GM23338 (cell line): ENCODE data around the gene SP2. TPM values are rescaled to one million over a fixed set of nuclear protein-coding genes. Genes with fewer than 3 reads are reported as not detected.

ENCODE experiments used
- ATAC-seq: fragments of 200-7000 bp; cut with Tn5 transposase; 3 replicates; pipeline ENCODE4 v1.9.1; 2020
- DNase-seq: peaks from one replicate; pipeline ENCODE4 v3.0.0-alpha.2; 2015; ENCODE audit warnings: low spot score
- H2AFZ ChIP-seq: fragments of 200-600 bp; sonication (generic); 2 replicates; pipeline ENCODE4 v1.8.0; 2016; ENCODE audit warnings: antibody characterized with exemption, mild to moderate bottlenecking, moderate library complexity
- H3F3A ChIP-seq: fragments of 200-600 bp; sonication (generic); replicated peaks from 2 replicates; pipeline ENCODE4 v1.8.0; 2017; ENCODE audit warnings: antibody characterized with exemption, mixed run types, low read depth
- H3K27ac ChIP-seq: fragments of 200-600 bp; sonication (generic); 2 replicates; pipeline ENCODE4 v1.6.1; 2016; ENCODE audit warnings: low read depth
- H3K27me3 ChIP-seq: fragments of 200-600 bp; sonication (generic); 2 replicates; pipeline ENCODE4 v1.8.0; 2016; ENCODE audit warnings: mild to moderate bottlenecking, mixed run types, moderate library complexity; ENCODE audit not compliant: insufficient read depth
- H3K36me3 ChIP-seq: fragments of 200-600 bp; sonication (generic); 2 replicates; pipeline ENCODE4 v1.8.0; 2016; ENCODE audit warnings: mild to moderate bottlenecking; ENCODE audit not compliant: insufficient read depth
- H3K4me1 ChIP-seq: fragments of 200-600 bp; sonication (generic); 2 replicates; pipeline ENCODE4 v1.8.0; 2016; ENCODE audit warnings: mild to moderate bottlenecking, moderate library complexity; ENCODE audit not compliant: insufficient read depth
- H3K4me2 ChIP-seq: fragments of 200-600 bp; sonication (generic); 2 replicates; pipeline ENCODE4 v1.7.1; 2017; ENCODE audit warnings: mixed run types
- H3K4me3 ChIP-seq: fragments of 200-600 bp; sonication (generic); 2 replicates; pipeline ENCODE4 v1.6.1; 2016; ENCODE audit warnings: mixed run types
- H3K79me2 ChIP-seq: fragments of 200-600 bp; sonication (generic); replicated peaks from 2 replicates; pipeline ENCODE4 v1.8.0; 2017; ENCODE audit warnings: mild to moderate bottlenecking; ENCODE audit not compliant: insufficient read depth
- H3K9me2 ChIP-seq: fragments of 200-600 bp; sonication (generic); 2 replicates; pipeline ENCODE4 v1.8.0; 2017; ENCODE audit not compliant: insufficient read depth
- H4K20me1 ChIP-seq: fragments of 200-600 bp; sonication (generic); replicated peaks from 2 replicates; pipeline ENCODE4 v1.8.0; 2017; ENCODE audit warnings: mild to moderate bottlenecking; ENCODE audit not compliant: insufficient read depth
- H3K27ac Mint-ChIP-seq: 2 replicates; pipeline ENCODE4 v1.8.0; 2020; ENCODE audit warnings: inconsistent platforms, mild to moderate bottlenecking, moderate library complexity, mixed read lengths
- H3K27me3 Mint-ChIP-seq: 3 replicates; pipeline ENCODE4 v1.8.0; 2022; ENCODE audit warnings: low read depth, mild to moderate bottlenecking, moderate library complexity, mixed read lengths, inconsistent platforms; ENCODE audit not compliant: insufficient read depth, poor library complexity
- H3K36me3 Mint-ChIP-seq: 3 replicates; pipeline ENCODE4 v1.8.0; 2021; ENCODE audit warnings: low read depth, mild to moderate bottlenecking, inconsistent platforms, moderate library complexity, mixed read lengths
- H3K4me1 Mint-ChIP-seq: 3 replicates; pipeline ENCODE4 v1.8.0; 2020; ENCODE audit warnings: mild to moderate bottlenecking, inconsistent platforms, mixed read lengths
- H3K4me3 Mint-ChIP-seq: 3 replicates; pipeline ENCODE4 v1.8.0; 2021; ENCODE audit warnings: moderate library complexity, mild to moderate bottlenecking, inconsistent platforms, mixed read lengths
- H3K9me3 Mint-ChIP-seq: 3 replicates; pipeline ENCODE4 v1.8.0; 2020; ENCODE audit warnings: moderate library complexity, mild to moderate bottlenecking, inconsistent platforms, mixed read lengths
- JUNB ChIP-seq: IDR thresholded peaks from one replicate; pipeline ENCODE4 v1.6.1; 2016; ENCODE audit warnings: antibody characterized with exemption; ENCODE audit not compliant: unreplicated experiment
- NANOG ChIP-seq: IDR thresholded peaks from 2 replicates; pipeline ENCODE4 v1.6.1; 2016; ENCODE audit warnings: antibody characterized with exemption, borderline replicate concordance
- STAT1 ChIP-seq: IDR thresholded peaks from one replicate; pipeline ENCODE4 v1.6.1; 2016; ENCODE audit warnings: antibody characterized with exemption; ENCODE audit not compliant: unreplicated experiment
- ZNF114 ChIP-seq: fragments of 250-450 bp; sonication (Bioruptor Pico); IDR thresholded peaks from 2 replicates; pipeline ENCODE4 v1.5.0; 2020; ENCODE audit warnings: mild to moderate bottlenecking, moderate library complexity
- polyA plus RNA-seq: library from polyadenylated mRNA; unstranded; fragments of >200 nt; fragmentation: Nextera tagmentation; extraction: Ambion mirVana; gene quantifications from 2 replicates; pipeline ENCODE4 v1.2.1, GENCODE V29; 2016
- total RNA-seq: library from RNA; depleted of rRNA; stranded (reverse); fragments of >200 nt; shearing (Covaris generic); gene quantifications from 2 replicates; pipeline ENCODE4 v1.2.3, GENCODE V29; 2014
- TF ChIP-seq, protein P1 (sequence below): fragments of 250-450 bp; sonication (Bioruptor Pico); IDR thresholded peaks from 2 replicates; pipeline ENCODE4 v1.5.0; 2020; ENCODE audit warnings: mild to moderate bottlenecking, moderate library complexity
- TF ChIP-seq, protein P2 (sequence below): IDR thresholded peaks from 2 replicates; pipeline ENCODE4 v1.6.1; 2016; ENCODE audit warnings: antibody characterized with exemption
- TF ChIP-seq, protein P3 (sequence below), 2 experiments: fragments of 200-600 bp in 1 of 2; sonication (generic) in 1 of 2; conservative IDR thresholded peaks; 2 replicates each; pipeline versions ENCODE4 v1.5.1 to v1.6.1; 2016 to 2017; ENCODE audit warnings: antibody characterized with exemption in 2 of 2, low read depth in 2 of 2, mild to moderate bottlenecking in 2 of 2, moderate library complexity in 1 of 2

Gene SP2
- total and polyA plus RNA-seq, 2 experiments from 2014 or later: 6.0 to 12.9 TPM

DNA sequence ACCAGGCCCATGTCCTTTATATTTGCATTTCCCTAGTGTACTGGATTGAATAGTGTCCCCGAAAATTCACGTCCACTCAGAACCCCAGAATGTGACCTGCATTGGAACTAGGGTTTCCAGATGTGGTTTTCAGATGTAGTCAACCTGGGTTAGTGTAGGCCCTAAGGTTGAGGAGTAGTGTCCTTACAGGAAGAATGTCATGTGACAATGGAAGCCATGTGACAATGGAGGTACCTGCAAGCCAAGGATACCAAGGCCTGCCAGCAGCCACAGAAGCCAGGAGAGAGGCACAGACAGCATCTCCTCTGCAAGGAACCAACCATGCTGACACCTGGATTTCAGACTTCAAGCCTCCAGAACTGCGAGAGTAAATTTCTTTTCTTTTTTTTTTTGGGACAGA lies 66.9 kb downstream of the SP2 start (continued):
- TF ChIP-seq, protein P1, sequence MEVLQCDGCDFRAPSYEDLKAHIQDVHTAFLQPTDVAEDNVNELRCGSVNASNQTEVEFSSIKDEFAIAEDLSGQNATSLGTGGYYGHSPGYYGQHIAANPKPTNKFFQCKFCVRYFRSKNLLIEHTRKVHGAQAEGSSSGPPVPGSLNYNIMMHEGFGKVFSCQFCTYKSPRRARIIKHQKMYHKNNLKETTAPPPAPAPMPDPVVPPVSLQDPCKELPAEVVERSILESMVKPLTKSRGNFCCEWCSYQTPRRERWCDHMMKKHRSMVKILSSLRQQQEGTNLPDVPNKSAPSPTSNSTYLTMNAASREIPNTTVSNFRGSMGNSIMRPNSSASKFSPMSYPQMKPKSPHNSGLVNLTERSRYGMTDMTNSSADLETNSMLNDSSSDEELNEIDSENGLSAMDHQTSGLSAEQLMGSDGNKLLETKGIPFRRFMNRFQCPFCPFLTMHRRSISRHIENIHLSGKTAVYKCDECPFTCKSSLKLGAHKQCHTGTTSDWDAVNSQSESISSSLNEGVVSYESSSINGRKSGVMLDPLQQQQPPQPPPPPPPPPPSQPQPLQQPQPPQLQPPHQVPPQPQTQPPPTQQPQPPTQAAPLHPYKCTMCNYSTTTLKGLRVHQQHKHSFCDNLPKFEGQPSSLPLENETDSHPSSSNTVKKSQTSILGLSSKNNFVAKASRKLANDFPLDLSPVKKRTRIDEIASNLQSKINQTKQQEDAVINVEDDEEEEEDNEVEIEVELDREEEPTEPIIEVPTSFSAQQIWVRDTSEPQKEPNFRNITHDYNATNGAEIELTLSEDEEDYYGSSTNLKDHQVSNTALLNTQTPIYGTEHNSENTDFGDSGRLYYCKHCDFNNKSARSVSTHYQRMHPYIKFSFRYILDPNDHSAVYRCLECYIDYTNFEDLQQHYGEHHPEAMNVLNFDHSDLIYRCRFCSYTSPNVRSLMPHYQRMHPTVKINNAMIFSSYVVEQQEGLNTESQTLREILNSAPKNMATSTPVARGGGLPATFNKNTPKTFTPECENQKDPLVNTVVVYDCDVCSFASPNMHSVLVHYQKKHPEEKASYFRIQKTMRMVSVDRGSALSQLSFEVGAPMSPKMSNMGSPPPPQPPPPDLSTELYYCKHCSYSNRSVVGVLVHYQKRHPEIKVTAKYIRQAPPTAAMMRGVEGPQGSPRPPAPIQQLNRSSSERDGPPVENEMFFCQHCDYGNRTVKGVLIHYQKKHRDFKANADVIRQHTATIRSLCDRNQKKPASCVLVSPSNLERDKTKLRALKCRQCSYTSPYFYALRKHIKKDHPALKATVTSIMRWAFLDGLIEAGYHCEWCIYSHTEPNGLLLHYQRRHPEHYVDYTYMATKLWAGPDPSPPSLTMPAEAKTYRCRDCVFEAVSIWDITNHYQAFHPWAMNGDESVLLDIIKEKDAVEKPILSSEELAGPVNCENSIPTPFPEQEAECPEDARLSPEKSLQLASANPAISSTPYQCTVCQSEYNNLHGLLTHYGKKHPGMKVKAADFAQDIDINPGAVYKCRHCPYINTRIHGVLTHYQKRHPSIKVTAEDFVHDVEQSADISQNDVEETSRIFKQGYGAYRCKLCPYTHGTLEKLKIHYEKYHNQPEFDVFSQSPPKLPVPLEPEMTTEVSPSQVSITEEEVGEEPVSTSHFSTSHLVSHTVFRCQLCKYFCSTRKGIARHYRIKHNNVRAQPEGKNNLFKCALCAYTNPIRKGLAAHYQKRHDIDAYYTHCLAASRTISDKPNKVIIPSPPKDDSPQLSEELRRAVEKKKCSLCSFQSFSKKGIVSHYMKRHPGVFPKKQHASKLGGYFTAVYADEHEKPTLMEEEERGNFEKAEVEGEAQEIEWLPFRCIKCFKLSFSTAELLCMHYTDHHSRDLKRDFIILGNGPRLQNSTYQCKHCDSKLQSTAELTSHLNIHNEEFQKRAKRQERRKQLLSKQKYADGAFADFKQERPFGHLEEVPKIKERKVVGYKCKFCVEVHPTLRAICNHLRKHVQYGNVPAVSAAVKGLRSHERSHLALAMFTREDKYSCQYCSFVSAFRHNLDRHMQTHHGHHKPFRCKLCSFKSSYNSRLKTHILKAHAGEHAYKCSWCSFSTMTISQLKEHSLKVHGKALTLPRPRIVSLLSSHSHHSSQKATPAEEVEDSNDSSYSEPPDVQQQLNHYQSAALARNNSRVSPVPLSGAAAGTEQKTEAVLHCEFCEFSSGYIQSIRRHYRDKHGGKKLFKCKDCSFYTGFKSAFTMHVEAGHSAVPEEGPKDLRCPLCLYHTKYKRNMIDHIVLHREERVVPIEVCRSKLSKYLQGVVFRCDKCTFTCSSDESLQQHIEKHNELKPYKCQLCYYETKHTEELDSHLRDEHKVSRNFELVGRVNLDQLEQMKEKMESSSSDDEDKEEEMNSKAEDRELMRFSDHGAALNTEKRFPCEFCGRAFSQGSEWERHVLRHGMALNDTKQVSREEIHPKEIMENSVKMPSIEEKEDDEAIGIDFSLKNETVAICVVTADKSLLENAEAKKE (CRISPR knock-in tag): no peak
- TF ChIP-seq STAT1: no peak
- TF ChIP-seq JUNB: no peak
- TF ChIP-seq ZNF114 (CRISPR knock-in tag): no peak
- TF ChIP-seq, protein P2, sequence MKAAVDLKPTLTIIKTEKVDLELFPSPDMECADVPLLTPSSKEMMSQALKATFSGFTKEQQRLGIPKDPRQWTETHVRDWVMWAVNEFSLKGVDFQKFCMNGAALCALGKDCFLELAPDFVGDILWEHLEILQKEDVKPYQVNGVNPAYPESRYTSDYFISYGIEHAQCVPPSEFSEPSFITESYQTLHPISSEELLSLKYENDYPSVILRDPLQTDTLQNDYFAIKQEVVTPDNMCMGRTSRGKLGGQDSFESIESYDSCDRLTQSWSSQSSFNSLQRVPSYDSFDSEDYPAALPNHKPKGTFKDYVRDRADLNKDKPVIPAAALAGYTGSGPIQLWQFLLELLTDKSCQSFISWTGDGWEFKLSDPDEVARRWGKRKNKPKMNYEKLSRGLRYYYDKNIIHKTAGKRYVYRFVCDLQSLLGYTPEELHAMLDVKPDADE: no peak
- TF ChIP-seq, protein P3, sequence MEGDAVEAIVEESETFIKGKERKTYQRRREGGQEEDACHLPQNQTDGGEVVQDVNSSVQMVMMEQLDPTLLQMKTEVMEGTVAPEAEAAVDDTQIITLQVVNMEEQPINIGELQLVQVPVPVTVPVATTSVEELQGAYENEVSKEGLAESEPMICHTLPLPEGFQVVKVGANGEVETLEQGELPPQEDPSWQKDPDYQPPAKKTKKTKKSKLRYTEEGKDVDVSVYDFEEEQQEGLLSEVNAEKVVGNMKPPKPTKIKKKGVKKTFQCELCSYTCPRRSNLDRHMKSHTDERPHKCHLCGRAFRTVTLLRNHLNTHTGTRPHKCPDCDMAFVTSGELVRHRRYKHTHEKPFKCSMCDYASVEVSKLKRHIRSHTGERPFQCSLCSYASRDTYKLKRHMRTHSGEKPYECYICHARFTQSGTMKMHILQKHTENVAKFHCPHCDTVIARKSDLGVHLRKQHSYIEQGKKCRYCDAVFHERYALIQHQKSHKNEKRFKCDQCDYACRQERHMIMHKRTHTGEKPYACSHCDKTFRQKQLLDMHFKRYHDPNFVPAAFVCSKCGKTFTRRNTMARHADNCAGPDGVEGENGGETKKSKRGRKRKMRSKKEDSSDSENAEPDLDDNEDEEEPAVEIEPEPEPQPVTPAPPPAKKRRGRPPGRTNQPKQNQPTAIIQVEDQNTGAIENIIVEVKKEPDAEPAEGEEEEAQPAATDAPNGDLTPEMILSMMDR (conservative IDR thresholded peaks at IDR 0.05; ENCODE audit: low read depth in 2 of 2): no peak
- no peak for TF ChIP-seq NANOG

DNA sequence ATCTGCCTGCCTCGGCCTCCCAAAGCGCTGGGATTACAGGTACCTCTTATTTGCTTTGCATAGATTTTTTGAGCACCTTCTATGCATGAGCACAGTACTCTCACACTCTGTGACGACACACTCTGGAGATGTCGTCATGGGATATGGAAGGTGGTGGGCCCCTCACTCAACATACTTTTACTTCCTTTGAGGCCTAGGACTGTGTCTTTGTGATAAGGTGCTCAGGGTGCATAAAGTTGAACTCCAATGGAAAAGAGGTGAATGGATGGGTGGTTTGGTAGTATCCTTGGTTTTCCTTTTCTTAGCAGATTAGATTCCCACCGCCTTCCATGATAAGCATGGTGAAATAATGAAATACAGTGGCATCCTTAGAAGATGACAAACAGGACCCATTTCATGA lies 68.8 kb downstream of the SP2 start:
- H3K79me2 ChIP-seq: no peaks in the 10 kb centered on the region
- ATAC-seq (no peak), DNase-seq (no peak)
- no peaks in the 10 kb centered on the region for H3K4me1 ChIP-seq
- no peaks in the 10 kb centered on the region for H3K9me2 ChIP-seq
- H3K4me2 ChIP-seq: no peak overlapping the region
- peaks cover 2% of the 10 kb centered on the region; the same call in 2 of the 3 replicates for H3K4me1 Mint-ChIP-seq
- no peak overlapping the region for H3K4me3 Mint-ChIP-seq
- no peak overlapping the region for H2AFZ ChIP-seq
- H3K27ac Mint-ChIP-seq: no peak overlapping the region
- no peaks in the 10 kb centered on the region for H3K36me3 Mint-ChIP-seq
- H3K27ac ChIP-seq: no peak overlapping the region
- H4K20me1 ChIP-seq: no peaks in the 10 kb centered on the region
- peaks cover 2% of the 10 kb centered on the region; the same call in 1 of the 3 replicates for H3K9me3 Mint-ChIP-seq
- no peak overlapping the region for H3K4me3 ChIP-seq
- peaks cover 4% of the 10 kb centered on the region for H3K27me3 Mint-ChIP-seq
- no peaks in the 10 kb centered on the region for H3K27me3 ChIP-seq
- H3K36me3 ChIP-seq: no peaks in the 10 kb centered on the region
- no peaks in the 10 kb centered on the region for H3F3A ChIP-seq
- TF ChIP-seq, protein P3 (conservative IDR thresholded peaks at IDR 0.05; ENCODE audit: low read depth in 2 of 2): no peak
